ENCODE results near the gene QRICH2.
"Not testable (repeated sequence)": the region's sequence is repeated elsewhere in the genome, so short reads cannot be mapped to it uniquely, and the experiment has no call there.

QRICH2 gene

GRCh38 chr17:76267051-76267576, 41.0 kb downstream of the QRICH2 start:
- in situ Hi-C loops (cut with MboI; ENCODE audit: low sequenced_read_pairs), result no loop called here

GRCh38 chr17:76266244-76266938, 41.7 kb downstream of the QRICH2 start:
- in situ Hi-C loops (cut with MboI; ENCODE audit: low sequenced_read_pairs), result no loop called here

GRCh38 chr17:76265624-76266243, 42.3 kb downstream of the QRICH2 start:
- in situ Hi-C loops (cut with MboI; ENCODE audit: low sequenced_read_pairs), result no loop called here

GRCh38 chr17:76264755-76265623, 43.1 kb downstream of the QRICH2 start, which contains the start of gene UBALD2:
TSS of gene UBALD2 (plus strand) at chr17:76265348. CDS start at chr17:76265506, 158 bp downstream.
- in situ Hi-C loops (cut with MboI; ENCODE audit: low sequenced_read_pairs), result no loop called here

- in situ Hi-C loops (cut with MboI; ENCODE audit: low sequenced_read_pairs), result no loop called here
Observed at GRCh38 chr17:76264425-76264754, 43.7 kb downstream of the QRICH2 start.

GRCh38 chr17:76263896-76264295, 44.2 kb downstream of the QRICH2 start:
- in situ Hi-C loops (cut with MboI; ENCODE audit: low sequenced_read_pairs), result no loop called here

GRCh38 chr17:76262732-76263344, 45.2 kb downstream of the QRICH2 start:
- in situ Hi-C loops (cut with MboI; ENCODE audit: low sequenced_read_pairs), result no loop called here

- in situ Hi-C loops (cut with MboI; ENCODE audit: low sequenced_read_pairs), result no loop called here
Observed at GRCh38 chr17:76261421-76262215, 46.5 kb downstream of the QRICH2 start.

- in situ Hi-C loops (cut with MboI; ENCODE audit: low sequenced_read_pairs), result no loop called here
Observed at GRCh38 chr17:76260669-76261068, 47.4 kb downstream of the QRICH2 start.

- in situ Hi-C loops (cut with MboI; ENCODE audit: low sequenced_read_pairs), result no loop called here
Observed at GRCh38 chr17:76260220-76260619, 47.9 kb downstream of the QRICH2 start.

- in situ Hi-C loops (cut with MboI; ENCODE audit: low sequenced_read_pairs), result not testable (repeated sequence)
Observed at GRCh38 chr17:76256430-76257050, 51.5 kb downstream of the QRICH2 start.

GRCh38 chr17:76255801-76256429, 52.2 kb downstream of the QRICH2 start:
- in situ Hi-C loops (cut with MboI; ENCODE audit: low sequenced_read_pairs), result no loop called here

- in situ Hi-C loops (cut with MboI; ENCODE audit: low sequenced_read_pairs), result no loop called here
Observed at GRCh38 chr17:76254275-76254674, 53.8 kb downstream of the QRICH2 start.

- in situ Hi-C loops (cut with MboI; ENCODE audit: low sequenced_read_pairs), result no loop called here
Observed at GRCh38 chr17:76253841-76254240, 54.2 kb downstream of the QRICH2 start.

- in situ Hi-C loops (cut with MboI; ENCODE audit: low sequenced_read_pairs), result not testable (repeated sequence)
Observed at GRCh38 chr17:76252967-76253766, 54.9 kb downstream of the QRICH2 start.

GRCh38 chr17:76252040-76252954, 55.8 kb downstream of the QRICH2 start:
- in situ Hi-C loops (cut with MboI; ENCODE audit: low sequenced_read_pairs), result no loop called here

- in situ Hi-C loops (cut with MboI; ENCODE audit: low sequenced_read_pairs), result no loop called here
Observed at GRCh38 chr17:76251478-76252039, 56.5 kb downstream of the QRICH2 start.

Data from hTERT RPE-1 (cell line).